ENCODE data around the gene WEE1. TPM values are rescaled to one million over a fixed set of nuclear protein-coding genes. Genes with fewer than 3 reads are reported as not detected.

WEE1 gene
- total RNA-seq, 1 experiment from 2014 or later: 67.9 TPM

DNA sequence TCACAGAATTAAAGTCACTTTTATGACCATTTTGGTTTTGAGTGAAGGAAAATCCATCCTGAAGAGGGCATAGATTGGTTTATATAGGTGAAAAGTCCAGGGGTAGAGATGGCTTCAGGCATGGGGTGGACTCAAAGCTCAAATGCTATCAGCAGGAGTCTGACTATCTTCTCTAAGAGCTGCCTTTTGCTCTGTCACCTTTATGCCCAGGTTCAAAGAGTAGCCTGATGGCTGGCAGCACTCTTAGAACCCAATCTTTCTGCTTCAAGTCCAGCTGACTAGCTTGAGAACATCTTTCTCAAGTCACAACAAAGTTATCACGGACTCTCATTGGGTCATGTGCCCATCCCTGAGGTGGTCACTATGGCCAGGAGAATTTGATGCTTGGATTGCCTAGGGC, 63.2 kb downstream of the WEE1 start:
- no peak overlapping the region for H3K27ac ChIP-seq (ENCODE audit: low read length)
- DNase-seq (ENCODE audit: low read depth, low spot score) (no peak), ATAC-seq (no peak)
- H3K4me1 ChIP-seq (ENCODE audit: control insufficient read depth, insufficient read depth, low read length): no peaks in the 10 kb centered on the region
- POLR2A ChIA-PET: interaction anchor here (0.6 kb wide), 1 partner anchor 64 kb away, joined by 3 read pairs; no protein-coding TSS in a partner anchor
- no TSS peak for BruUV-seq (replicated peaks)
- H3K36me3 ChIP-seq (ENCODE audit: control insufficient read depth, insufficient read depth, low read length): no peaks in the 10 kb centered on the region
- TF ChIP-seq, protein P1, sequence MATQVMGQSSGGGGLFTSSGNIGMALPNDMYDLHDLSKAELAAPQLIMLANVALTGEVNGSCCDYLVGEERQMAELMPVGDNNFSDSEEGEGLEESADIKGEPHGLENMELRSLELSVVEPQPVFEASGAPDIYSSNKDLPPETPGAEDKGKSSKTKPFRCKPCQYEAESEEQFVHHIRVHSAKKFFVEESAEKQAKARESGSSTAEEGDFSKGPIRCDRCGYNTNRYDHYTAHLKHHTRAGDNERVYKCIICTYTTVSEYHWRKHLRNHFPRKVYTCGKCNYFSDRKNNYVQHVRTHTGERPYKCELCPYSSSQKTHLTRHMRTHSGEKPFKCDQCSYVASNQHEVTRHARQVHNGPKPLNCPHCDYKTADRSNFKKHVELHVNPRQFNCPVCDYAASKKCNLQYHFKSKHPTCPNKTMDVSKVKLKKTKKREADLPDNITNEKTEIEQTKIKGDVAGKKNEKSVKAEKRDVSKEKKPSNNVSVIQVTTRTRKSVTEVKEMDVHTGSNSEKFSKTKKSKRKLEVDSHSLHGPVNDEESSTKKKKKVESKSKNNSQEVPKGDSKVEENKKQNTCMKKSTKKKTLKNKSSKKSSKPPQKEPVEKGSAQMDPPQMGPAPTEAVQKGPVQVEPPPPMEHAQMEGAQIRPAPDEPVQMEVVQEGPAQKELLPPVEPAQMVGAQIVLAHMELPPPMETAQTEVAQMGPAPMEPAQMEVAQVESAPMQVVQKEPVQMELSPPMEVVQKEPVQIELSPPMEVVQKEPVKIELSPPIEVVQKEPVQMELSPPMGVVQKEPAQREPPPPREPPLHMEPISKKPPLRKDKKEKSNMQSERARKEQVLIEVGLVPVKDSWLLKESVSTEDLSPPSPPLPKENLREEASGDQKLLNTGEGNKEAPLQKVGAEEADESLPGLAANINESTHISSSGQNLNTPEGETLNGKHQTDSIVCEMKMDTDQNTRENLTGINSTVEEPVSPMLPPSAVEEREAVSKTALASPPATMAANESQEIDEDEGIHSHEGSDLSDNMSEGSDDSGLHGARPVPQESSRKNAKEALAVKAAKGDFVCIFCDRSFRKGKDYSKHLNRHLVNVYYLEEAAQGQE (IDR thresholded peaks at IDR 0.05; ENCODE audit: insufficient read depth in 1 of 2, low read depth in 2 of 2, low read length in 1 of 2): no peak
- no peak for TF ChIP-seq SIN3A (IDR thresholded peaks at IDR 0.05; ENCODE audit: borderline replicate concordance, insufficient read depth, low read depth, low read length)
- TF ChIP-seq, protein P2, sequence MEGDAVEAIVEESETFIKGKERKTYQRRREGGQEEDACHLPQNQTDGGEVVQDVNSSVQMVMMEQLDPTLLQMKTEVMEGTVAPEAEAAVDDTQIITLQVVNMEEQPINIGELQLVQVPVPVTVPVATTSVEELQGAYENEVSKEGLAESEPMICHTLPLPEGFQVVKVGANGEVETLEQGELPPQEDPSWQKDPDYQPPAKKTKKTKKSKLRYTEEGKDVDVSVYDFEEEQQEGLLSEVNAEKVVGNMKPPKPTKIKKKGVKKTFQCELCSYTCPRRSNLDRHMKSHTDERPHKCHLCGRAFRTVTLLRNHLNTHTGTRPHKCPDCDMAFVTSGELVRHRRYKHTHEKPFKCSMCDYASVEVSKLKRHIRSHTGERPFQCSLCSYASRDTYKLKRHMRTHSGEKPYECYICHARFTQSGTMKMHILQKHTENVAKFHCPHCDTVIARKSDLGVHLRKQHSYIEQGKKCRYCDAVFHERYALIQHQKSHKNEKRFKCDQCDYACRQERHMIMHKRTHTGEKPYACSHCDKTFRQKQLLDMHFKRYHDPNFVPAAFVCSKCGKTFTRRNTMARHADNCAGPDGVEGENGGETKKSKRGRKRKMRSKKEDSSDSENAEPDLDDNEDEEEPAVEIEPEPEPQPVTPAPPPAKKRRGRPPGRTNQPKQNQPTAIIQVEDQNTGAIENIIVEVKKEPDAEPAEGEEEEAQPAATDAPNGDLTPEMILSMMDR (IDR thresholded peaks at IDR 0.05): no peak
- TF ChIP-seq TCF7L2 (IDR thresholded peaks at IDR 0.05; ENCODE audit: low read depth, low read length): no peak
- no peak for TF ChIP-seq POLR2AphosphoS5 (IDR thresholded peaks at IDR 0.05; ENCODE audit: low read depth, low read length)
- no peaks in the 10 kb centered on the region for H3K27me3 ChIP-seq (ENCODE audit: control insufficient read depth, insufficient read depth, low read length)
- no peak overlapping the region for H3K4me3 ChIP-seq (ENCODE audit: low read depth in 2 of 2, low read length in 2 of 2)
- CTCF ChIA-PET: no interaction called here
- in situ Hi-C loops (cut with HindIII; ENCODE audit: low pct_unique_long_range_greater_than_20kb, low sequenced_read_pairs): no loop called here
- intact Hi-C loops (cut with micrococcal nuclease; ENCODE audit: unreplicated experiment): no loop called here
- H3K9me3 ChIP-seq (ENCODE audit: control insufficient read depth, insufficient read depth, low read depth, low read length): peaks cover 3% of the 10 kb centered on the region; the same call in 1 of the 2 replicates

DNA sequence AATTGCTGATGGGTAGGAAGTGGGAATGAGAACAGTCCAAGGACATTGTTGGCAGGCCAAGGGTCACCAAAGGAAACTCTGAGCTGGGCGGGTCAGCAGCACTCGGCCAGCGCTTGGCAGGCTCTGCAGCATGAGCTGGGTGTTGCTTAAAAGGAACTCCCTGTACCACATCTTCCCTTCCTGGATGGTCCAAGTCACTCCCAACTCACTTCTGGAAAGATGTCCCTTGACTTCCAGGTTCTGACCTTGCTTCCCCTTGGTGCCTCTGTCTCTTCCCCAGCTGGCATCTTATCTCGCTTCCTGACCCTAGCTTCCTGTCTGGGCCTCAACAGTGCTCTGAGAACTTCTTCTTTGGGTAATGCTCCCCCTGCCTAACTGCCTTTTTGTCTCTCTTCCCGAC, 65.6 kb downstream of the WEE1 start:
- intact Hi-C loops (cut with micrococcal nuclease; ENCODE audit: unreplicated experiment) (no loop called here), in situ Hi-C loops (cut with HindIII; ENCODE audit: low pct_unique_long_range_greater_than_20kb, low sequenced_read_pairs) (no loop called here)
- Histone ChIP-seq H3K27ac (ENCODE audit: low read length) (no peak overlapping the region), H3K4me3 (ENCODE audit: low read depth in 2 of 2, low read length in 2 of 2) (no peak overlapping the region), H3K27me3 (ENCODE audit: control insufficient read depth, insufficient read depth, low read length) (no peaks in the 10 kb centered on the region), H3K36me3 (ENCODE audit: control insufficient read depth, insufficient read depth, low read length) (no peaks in the 10 kb centered on the region), H3K9me3 (ENCODE audit: control insufficient read depth, insufficient read depth, low read depth, low read length) (no peaks in the 10 kb centered on the region), H3K4me1 (ENCODE audit: control insufficient read depth, insufficient read depth, low read length) (no peaks in the 10 kb centered on the region)
- TF ChIP-seq, protein P2 (IDR thresholded peaks at IDR 0.05): no peak
- TF ChIP-seq SIN3A (IDR thresholded peaks at IDR 0.05; ENCODE audit: borderline replicate concordance, insufficient read depth, low read depth, low read length) (no peak), TCF7L2 (IDR thresholded peaks at IDR 0.05; ENCODE audit: low read depth, low read length) (no peak), POLR2AphosphoS5 (IDR thresholded peaks at IDR 0.05; ENCODE audit: low read depth, low read length) (no peak)
- TF ChIP-seq, protein P1 (IDR thresholded peaks at IDR 0.05; ENCODE audit: insufficient read depth in 1 of 2, low read depth in 2 of 2, low read length in 1 of 2): no peak
- BruUV-seq (replicated peaks): no TSS peak
- DNase-seq (ENCODE audit: low read depth, low spot score) (no peak), ATAC-seq (no peak)
- ChIA-PET POLR2A (no interaction called here), CTCF (no interaction called here)

Other genes with a start within 250 kb of the WEE1 start
- gene IPO7, start 189.0 kb upstream of the WEE1 start, total RNA-seq (2021; ENCODE audit: unreplicated experiment): 273 TPM
- 30.2 TPM for gene ZNF143, start 112.7 kb upstream of the WEE1 start, total RNA-seq (2021; ENCODE audit: unreplicated experiment)
- 96.0 TPM for gene SWAP70, start 90.4 kb downstream of the WEE1 start, total RNA-seq (2021; ENCODE audit: unreplicated experiment)